Skeletal muscle satellite cell (primary cell): ENCODE results near the gene DCDC1.

Source experiments
- H3K27me3 ChIP-seq: 2 replicates; pipeline ENCODE4 v1.7.0; 2013; ENCODE audit warnings: low read length; ENCODE audit not compliant: control insufficient read depth, insufficient read depth
- H3K36me3 ChIP-seq: 2 replicates; pipeline ENCODE4 v1.7.0; 2013; ENCODE audit warnings: mild to moderate bottlenecking, control low read depth, low read length; ENCODE audit not compliant: insufficient read depth
- H3K4me1 ChIP-seq: 2 replicates; pipeline ENCODE4 v1.7.0; 2013; ENCODE audit warnings: low read length; ENCODE audit not compliant: control insufficient read depth, insufficient read depth
- H3K4me2 ChIP-seq: 2 replicates; pipeline ENCODE4 v1.7.0; 2013; ENCODE audit warnings: mild to moderate bottlenecking, low read length
- H3K4me3 ChIP-seq: 2 replicates; pipeline ENCODE4 v1.7.0; 2013; ENCODE audit warnings: low read length
- H3K9ac ChIP-seq: 2 replicates; pipeline ENCODE4 v1.7.0; 2013; ENCODE audit warnings: mild to moderate bottlenecking, low read depth, low read length, moderate library complexity
- H3K9me3 ChIP-seq: replicated peaks from 2 replicates; pipeline ENCODE4 v1.7.0; 2013; ENCODE audit warnings: mild to moderate bottlenecking, control low read depth, low read length

The DCDC1 gene

DNA sequence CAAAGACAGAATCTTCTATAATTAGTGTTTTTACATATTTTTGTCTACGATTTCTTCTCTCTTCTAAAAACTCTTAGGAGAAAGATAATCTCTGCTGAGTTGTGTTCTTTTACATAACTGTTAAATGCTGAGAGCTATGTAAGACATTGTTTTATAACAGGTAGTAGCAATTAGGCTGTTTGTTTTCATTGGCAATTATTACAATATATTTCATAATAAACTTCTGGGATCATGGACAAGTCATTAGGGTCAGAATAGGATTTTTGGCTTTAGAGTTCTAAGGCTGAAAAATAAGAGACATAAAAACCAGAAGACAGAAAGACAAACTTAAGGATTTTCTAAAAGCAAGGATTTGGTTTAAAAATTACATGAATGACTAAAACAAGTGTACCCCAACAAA, 120.8 kb downstream of the DCDC1 start:
- Histone ChIP-seq H3K9ac (no peak overlapping the region), H3K4me2 (no peak overlapping the region), H3K9me3 (no peaks in the 10 kb centered on the region), H3K27me3 (no peaks in the 10 kb centered on the region), H3K36me3 (no peaks in the 10 kb centered on the region), H3K4me3 (no peak overlapping the region), H3K4me1 (no peaks in the 10 kb centered on the region)

DNA sequence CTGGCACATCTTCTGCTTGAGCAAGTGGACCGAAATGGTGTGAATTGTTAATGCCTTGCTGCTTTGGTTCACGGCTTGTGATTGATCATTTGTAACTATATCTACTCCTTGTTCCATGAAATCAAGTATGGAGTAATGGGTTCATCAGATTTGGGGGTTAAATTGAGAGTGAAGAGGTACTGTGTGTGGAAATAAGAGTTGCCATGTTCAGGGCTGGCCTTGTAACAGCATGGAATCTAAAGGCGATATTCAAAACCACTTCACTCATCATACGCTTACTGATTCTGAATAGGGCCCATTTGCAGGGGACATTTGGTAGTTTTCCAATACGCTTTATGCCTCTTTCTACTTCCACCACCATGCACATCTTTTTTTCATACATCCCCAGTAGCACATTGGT, 122.2 kb downstream of the DCDC1 start:
- Histone ChIP-seq H3K4me1 (no peaks in the 10 kb centered on the region), H3K36me3 (no peaks in the 10 kb centered on the region), H3K9ac (no peak overlapping the region), H3K4me2 (no peak overlapping the region), H3K9me3 (no peaks in the 10 kb centered on the region), H3K4me3 (no peak overlapping the region), H3K27me3 (no peaks in the 10 kb centered on the region)

DNA sequence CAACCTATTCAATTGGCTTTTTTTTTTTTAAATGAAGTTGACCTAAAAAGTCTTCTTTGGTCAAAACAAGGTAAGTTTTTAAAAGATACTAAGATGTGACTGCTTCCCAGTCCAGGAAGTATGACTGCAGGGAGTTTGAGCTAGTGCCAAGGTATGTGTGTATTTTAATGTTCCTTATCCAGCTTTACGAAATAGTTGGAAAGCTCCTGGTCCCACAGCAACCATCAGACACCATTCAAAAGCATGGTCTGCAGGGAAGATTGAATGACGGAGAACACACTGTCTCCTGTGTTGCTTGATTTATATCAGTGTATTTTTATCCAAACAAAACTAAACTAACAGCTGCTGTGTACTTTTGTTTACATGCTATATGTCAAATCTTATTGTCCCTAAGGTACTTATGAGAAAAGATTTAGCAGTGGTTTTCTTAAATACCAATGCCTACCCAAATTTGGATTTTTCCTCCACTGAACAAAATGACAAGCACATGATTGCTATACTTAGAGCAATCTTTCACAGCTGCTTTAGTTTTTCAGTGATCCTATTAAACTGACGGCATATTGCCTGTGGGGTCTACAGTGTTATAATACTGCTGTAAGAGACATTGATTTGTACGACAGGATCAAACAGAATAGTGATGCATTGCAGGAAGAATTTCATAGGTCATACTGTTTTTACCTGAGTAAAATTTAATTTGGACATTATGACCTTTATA, 122.9 kb downstream of the DCDC1 start:
- H3K27me3 ChIP-seq: no peaks in the 10 kb centered on the region
- no peak overlapping the region for H3K4me2 ChIP-seq
- H3K9ac ChIP-seq: no peak overlapping the region
- H3K36me3 ChIP-seq: no peaks in the 10 kb centered on the region
- no peak overlapping the region for H3K4me3 ChIP-seq
- no peaks in the 10 kb centered on the region for H3K9me3 ChIP-seq
- H3K4me1 ChIP-seq: no peaks in the 10 kb centered on the region

DNA sequence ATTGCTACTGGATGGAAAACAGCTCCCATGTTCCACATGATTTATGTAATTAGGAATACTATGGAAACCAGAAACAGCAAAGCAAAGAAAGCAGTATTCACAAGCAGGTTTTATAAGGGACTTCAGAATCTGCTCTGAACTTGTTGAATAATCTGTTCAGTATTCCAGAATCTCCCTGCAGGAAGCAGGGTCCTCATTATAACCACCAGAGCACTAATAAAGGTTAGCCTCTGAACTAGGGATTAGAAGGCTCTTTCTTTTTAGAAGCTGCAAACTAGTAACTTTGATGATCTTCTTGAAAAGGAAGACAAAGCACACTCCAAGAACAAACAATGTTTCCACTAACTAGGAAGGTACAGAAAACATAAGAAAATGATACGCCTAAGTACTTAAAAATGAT, 125.8 kb downstream of the DCDC1 start:
- Histone ChIP-seq H3K4me1 (no peaks in the 10 kb centered on the region), H3K36me3 (no peaks in the 10 kb centered on the region), H3K27me3 (no peaks in the 10 kb centered on the region), H3K4me2 (no peak overlapping the region), H3K9ac (no peak overlapping the region), H3K4me3 (no peak overlapping the region), H3K9me3 (no peaks in the 10 kb centered on the region)

DNA sequence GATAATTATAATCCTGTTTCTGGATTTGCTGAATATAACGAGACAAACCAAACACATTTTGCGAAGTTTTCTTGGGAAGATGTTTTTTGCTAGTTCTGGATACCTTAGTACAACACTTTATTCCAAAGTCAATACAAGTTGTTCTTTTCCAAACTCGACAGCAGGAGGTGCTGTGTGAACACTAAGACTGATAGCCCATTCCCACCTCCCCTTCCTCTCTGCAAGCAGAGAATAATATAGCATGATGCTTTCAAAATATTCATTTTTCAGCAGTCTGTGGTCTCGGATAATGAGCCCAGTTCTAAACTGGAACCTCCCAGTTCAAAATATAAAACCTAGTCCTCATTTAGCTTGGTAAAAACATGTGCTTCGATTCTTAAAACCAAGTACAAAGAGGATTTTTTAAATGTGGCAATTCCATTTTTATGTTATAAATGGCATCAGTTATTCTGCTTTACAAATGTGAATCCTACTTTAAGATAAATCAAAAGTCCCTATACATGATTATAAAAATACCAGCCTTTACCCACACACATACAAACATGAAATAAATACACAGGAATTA, 129.1 kb downstream of the DCDC1 start:
- H3K4me3 ChIP-seq: no peak overlapping the region
- H3K27me3 ChIP-seq: no peaks in the 10 kb centered on the region
- H3K4me1 ChIP-seq: no peaks in the 10 kb centered on the region
- no peak overlapping the region for H3K4me2 ChIP-seq
- H3K9me3 ChIP-seq: no peaks in the 10 kb centered on the region
- no peaks in the 10 kb centered on the region for H3K36me3 ChIP-seq
- no peak overlapping the region for H3K9ac ChIP-seq

DNA sequence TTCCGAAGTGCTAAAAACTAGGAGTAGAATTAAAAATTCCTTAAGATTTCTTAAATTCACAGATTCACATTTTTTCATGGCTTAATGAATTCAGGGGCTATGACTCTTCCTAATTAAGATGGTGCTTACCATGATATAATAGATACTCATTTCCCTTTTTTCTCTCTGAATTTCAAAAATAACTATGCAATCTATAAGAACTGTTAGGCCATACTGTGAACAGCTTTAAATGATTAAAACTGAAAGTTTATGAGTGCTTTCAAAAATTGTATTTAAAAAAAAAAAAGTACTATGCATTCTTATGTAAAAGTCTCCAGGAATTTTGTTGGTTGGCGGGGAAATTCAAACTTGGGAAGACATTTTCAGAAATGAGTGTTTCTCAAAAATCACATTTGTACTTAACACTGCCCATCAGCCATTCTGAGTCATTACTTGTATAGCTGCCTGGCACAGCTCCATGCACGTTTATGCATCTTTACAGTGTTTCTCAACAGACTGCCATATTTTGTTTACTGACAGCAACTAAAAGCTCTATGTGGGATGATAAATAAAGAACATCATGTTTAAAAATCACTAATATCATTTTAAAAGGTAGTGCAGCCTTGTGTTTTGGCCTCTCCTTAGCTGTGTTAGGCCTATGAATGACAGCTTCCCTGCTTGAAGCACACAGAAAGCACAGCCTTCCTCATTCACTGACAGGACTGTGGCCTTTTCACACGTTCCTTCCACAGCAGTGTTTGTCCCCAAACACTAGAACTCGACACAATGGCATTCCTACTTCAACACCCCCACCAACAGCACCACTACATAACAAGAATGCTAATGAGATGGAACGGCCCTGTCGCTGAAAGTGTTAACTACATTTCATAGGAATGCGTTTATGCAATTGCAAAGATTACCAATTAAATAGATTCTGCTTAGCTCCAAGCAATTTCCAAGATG, 131.4 kb downstream of the DCDC1 start:
- Histone ChIP-seq H3K4me2 (no peak overlapping the region), H3K9ac (no peak overlapping the region), H3K36me3 (no peaks in the 10 kb centered on the region), H3K27me3 (peaks cover 6% of the 10 kb centered on the region), H3K9me3 (no peaks in the 10 kb centered on the region), H3K4me1 (no peaks in the 10 kb centered on the region), H3K4me3 (no peak overlapping the region)

DNA sequence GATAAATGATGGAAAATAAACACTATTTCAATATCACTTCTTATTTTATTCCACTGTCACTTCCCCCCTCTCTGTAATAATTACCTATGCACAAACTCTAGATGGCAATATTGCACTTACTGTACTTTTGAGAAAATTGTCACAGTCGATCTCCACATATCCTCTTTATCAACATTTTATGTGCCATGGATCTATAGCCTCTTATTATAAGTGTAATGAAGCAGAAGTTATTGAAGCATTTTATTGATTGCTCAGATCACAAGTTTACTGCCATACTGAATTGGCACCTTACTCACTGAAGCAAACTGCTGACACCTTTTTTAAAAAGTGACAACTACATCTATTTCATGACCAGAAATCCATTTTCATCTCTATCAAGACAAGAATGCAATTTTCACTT, 133.4 kb downstream of the DCDC1 start:
- H3K27me3 ChIP-seq: peaks cover 6% of the 10 kb centered on the region
- no peaks in the 10 kb centered on the region for H3K4me1 ChIP-seq
- no peak overlapping the region for H3K9ac ChIP-seq
- H3K36me3 ChIP-seq: no peaks in the 10 kb centered on the region
- no peaks in the 10 kb centered on the region for H3K9me3 ChIP-seq
- no peak overlapping the region for H3K4me2 ChIP-seq
- H3K4me3 ChIP-seq: no peak overlapping the region

DNA sequence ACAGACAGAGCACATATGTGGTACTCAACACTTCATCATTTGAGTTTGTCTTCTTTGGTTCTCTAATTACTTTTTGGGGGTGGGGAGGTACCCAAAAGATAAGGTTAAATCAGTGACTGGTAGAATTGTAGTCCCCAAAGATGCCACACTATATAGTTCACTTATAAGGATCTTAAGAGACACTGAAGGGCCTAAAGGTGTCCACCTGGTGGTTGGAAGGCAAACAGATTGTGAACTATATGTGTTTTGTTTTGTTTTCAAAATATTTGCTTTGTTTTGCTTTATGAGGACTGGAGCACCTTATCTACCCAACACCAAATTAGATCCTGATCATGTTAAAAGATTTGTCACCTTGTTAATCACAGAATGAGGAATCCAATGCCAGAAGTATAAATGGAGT, 136.1 kb downstream of the DCDC1 start:
- H3K9me3 ChIP-seq: no peaks in the 10 kb centered on the region
- H3K27me3 ChIP-seq: peaks cover 6% of the 10 kb centered on the region
- no peak overlapping the region for H3K4me2 ChIP-seq
- H3K36me3 ChIP-seq: no peaks in the 10 kb centered on the region
- H3K4me1 ChIP-seq: no peaks in the 10 kb centered on the region
- no peak overlapping the region for H3K4me3 ChIP-seq
- no peak overlapping the region for H3K9ac ChIP-seq

DNA sequence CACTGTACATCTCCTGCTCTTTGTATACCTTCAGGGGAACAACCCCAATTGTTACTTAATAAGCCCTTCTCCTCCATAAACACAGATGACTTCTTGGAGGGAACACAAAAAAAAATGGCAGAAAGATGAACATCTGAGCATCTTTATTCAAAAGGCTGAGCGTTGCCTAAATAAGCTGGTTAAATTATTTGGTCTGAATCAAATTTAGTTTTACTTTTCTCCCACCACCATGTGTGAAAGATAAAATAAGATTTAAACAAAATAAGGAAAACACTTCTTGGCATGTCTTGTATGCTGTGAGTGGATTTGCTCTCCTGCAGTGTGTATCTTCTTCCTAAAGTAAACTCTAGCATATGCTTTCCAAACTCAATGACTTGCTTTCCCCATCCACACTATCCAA, 137.9 kb downstream of the DCDC1 start:
- H3K27me3 ChIP-seq: peaks cover 6% of the 10 kb centered on the region
- H3K4me2 ChIP-seq: no peak overlapping the region
- no peaks in the 10 kb centered on the region for H3K36me3 ChIP-seq
- no peak overlapping the region for H3K9ac ChIP-seq
- no peaks in the 10 kb centered on the region for H3K4me1 ChIP-seq
- no peak overlapping the region for H3K4me3 ChIP-seq
- no peaks in the 10 kb centered on the region for H3K9me3 ChIP-seq

DNA sequence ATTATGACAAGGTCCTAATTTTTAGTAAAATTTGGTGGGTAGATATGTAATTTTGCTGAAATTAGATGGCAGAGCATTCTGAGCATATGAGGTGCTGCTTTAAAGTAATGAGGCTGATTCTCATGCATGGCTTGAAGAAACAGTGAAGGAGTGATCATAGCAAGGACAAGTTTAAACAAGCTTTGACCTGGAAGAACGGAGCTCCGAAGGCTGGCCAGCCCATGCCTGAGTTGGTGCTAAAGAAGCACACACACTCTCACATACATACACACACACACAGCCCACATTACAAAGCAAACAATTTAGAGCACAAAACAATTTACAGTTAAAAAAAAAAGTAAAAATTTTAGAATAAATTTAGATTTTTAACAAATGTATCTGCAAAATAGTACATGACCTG, 150.7 kb downstream of the DCDC1 start:
- no peak overlapping the region for H3K4me2 ChIP-seq
- no peak overlapping the region for H3K9ac ChIP-seq
- peaks cover 7% of the 10 kb centered on the region for H3K27me3 ChIP-seq
- no peaks in the 10 kb centered on the region for H3K36me3 ChIP-seq
- no peaks in the 10 kb centered on the region for H3K9me3 ChIP-seq
- no peak overlapping the region for H3K4me3 ChIP-seq
- H3K4me1 ChIP-seq: no peaks in the 10 kb centered on the region

DNA sequence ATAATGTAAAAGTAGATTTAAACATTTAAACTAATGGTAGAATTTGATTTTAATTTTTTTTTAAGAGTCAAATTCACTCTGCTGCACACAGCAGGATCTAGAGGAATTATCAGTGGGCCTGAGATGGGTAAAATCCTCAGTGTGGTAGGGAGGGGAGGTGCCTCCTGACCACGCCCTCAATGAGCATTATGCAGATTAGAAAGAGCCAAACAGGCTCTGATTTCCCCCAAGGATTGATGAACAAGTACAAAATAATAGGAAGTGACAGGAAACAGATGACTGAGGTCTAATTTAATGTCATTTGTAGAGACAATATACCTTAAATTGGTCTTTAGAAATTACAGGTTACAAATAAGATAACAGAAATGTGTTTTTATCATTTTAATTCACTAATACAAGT, 155.2 kb downstream of the DCDC1 start:
- H3K4me2 ChIP-seq: no peak overlapping the region
- no peaks in the 10 kb centered on the region for H3K9me3 ChIP-seq
- H3K4me3 ChIP-seq: no peak overlapping the region
- no peaks in the 10 kb centered on the region for H3K36me3 ChIP-seq
- no peaks in the 10 kb centered on the region for H3K4me1 ChIP-seq
- H3K9ac ChIP-seq: no peak overlapping the region
- no peaks in the 10 kb centered on the region for H3K27me3 ChIP-seq
